ENCODE data around the gene ZNG1A.
A peak's percentile ranks its signal among the peaks of the same experiment; 100 is the strongest.
"Not testable (repeated sequence)": the region's sequence is repeated elsewhere in the genome, so short reads cannot be mapped to it uniquely, and the experiment has no call there.

Gene ZNG1A

GRCh38 chr9:169757-170156 is 9.1 kb downstream of the ZNG1A start:
- not testable (repeated sequence) for DNase-seq

- DNase-seq: peak; percentile 34 to 35
Observed at GRCh38 chr9:159871-160270, 19.0 kb downstream of the ZNG1A start.

GRCh38 chr9:151173-151572 is 27.7 kb downstream of the ZNG1A start:
- DNase-seq: not testable (repeated sequence)

GRCh38 chr9:139880-140279 is 39.0 kb downstream of the ZNG1A start:
- DNase-seq: not testable (repeated sequence)

- not testable (repeated sequence) for DNase-seq
Observed at GRCh38 chr9:117995-118467, 60.8 kb downstream of the ZNG1A start, which contains the start of gene FOXD4. TSS of gene FOXD4 (minus strand) at chr9:118417. CDS start at chr9:118119, 298 bp downstream.

GRCh38 chr9:117144-117994 is 61.5 kb downstream of the ZNG1A start:
- DNase-seq: peak in 1 of 2 donors; percentile 8

- not testable (repeated sequence) for DNase-seq
Observed at GRCh38 chr9:116239-117077, 62.4 kb downstream of the ZNG1A start.

- DNase-seq: peak in 1 of 2 donors; percentile 1
Observed at GRCh38 chr9:115118-115451, 63.8 kb downstream of the ZNG1A start.

- peak; percentile 9 to 63 for DNase-seq
Observed at GRCh38 chr9:114267-115117, 64.4 kb downstream of the ZNG1A start.

GRCh38 chr9:113468-114266 is 65.2 kb downstream of the ZNG1A start:
- DNase-seq: peak; percentile 56 to 63

- peak; percentile 8 to 39 for DNase-seq
Observed at GRCh38 chr9:112589-113467, 66.0 kb downstream of the ZNG1A start.

- DNase-seq: not testable (repeated sequence)
Observed at GRCh38 chr9:110672-111071, 68.2 kb downstream of the ZNG1A start.

- DNase-seq: not testable (repeated sequence)
Observed at GRCh38 chr9:109540-109939, 69.3 kb downstream of the ZNG1A start.

- not testable (repeated sequence) for DNase-seq
Observed at GRCh38 chr9:108742-109495, 69.9 kb downstream of the ZNG1A start.

GRCh38 chr9:105991-106390 is 72.9 kb downstream of the ZNG1A start:
- DNase-seq: not testable (repeated sequence)

- not testable (repeated sequence) for DNase-seq
Observed at GRCh38 chr9:100430-100829, 78.4 kb downstream of the ZNG1A start.

GRCh38 chr9:99867-100266 is 79.0 kb downstream of the ZNG1A start:
- DNase-seq: not testable (repeated sequence)

GRCh38 chr9:98775-99174 is 80.1 kb downstream of the ZNG1A start:
- not testable (repeated sequence) for DNase-seq

GRCh38 chr9:94992-95391 is 83.9 kb downstream of the ZNG1A start:
- not testable (repeated sequence) for DNase-seq

- not testable (repeated sequence) for DNase-seq
Observed at GRCh38 chr9:94323-94722, 84.5 kb downstream of the ZNG1A start.

All from inflammatory macrophage (primary cell).